ENCODE results near the gene NPRL2.

Gene NPRL2

GRCh38 chr3:50340147-50340447, 10.5 kb downstream of the NPRL2 start:
- in situ Hi-C loops (cut with HindIII; ENCODE audit: low pct_unique_long_range_greater_than_20kb, low sequenced_read_pairs) = no loop called here
- TF ChIP-seq JUND (IDR thresholded peaks at IDR 0.05; ENCODE audit: low read depth) = no peak

DNA sequence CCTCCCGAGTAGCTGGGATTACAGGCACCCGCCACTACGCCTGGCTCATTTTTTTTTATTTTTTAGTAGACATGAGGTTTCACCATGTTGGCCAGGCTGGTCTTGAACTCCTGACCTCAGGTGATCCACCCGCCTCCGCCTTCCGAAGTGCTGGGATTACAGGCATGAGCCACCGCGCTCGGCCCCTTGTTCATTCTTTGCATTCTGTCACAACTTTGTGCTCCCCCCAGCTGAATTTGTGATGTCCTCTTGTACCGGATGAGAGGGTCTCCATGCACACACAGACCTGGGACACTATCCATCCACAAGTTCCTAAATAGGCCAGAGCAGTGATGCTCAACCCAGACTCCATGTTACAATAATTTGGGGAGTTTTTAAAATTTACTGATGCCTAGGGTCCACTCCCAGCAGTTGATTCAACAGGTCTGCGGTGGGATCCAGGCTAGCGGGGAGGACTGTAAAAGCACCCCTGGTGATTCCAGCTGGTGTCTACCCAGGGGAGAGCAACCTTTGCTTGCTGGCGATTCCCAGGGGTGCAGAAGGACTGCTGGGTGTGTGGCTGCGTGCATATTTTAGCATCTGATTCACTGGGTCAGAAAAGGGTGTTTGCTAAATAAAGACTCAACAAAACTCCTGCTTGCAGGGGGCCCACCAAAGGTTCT, 11.0 kb downstream of the NPRL2 start:
- in situ Hi-C loops (cut with HindIII; ENCODE audit: low pct_unique_long_range_greater_than_20kb, low sequenced_read_pairs) = no loop called here
- DNase-seq (ENCODE audit: low read depth in 1 of 2, low spot score in 1 of 2) = no peak
- TF ChIP-seq JUND (IDR thresholded peaks at IDR 0.05; ENCODE audit: low read depth) = no peak

More at GRCh38 chr3:50340147-50340447, 10.5 kb downstream of the NPRL2 start:
- no peak for DNase-seq (ENCODE audit: low read depth in 1 of 2, low spot score in 1 of 2)

DNA sequence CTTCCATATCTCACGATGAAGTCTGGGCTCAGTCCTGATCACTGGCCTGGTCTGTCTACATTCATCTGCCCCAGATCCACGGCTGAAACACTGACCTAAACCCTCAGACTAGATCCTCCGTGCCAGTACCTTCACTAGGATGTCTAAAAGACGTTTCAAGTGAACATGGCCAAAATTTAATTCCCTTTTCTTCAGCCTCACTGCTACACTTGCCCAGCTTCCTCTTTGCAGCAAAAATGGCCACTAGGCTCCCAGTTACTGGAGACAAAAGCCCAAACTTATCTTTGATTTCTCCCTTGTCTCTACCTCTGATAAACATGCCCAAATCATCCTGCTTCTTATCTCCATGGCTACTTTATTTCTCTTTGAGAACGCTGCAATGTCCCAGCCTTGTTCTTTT, 11.6 kb downstream of the NPRL2 start:
- in situ Hi-C loops (cut with HindIII; ENCODE audit: low pct_unique_long_range_greater_than_20kb, low sequenced_read_pairs) = no loop called here
- no peak for TF ChIP-seq JUND (IDR thresholded peaks at IDR 0.05; ENCODE audit: low read depth)
- DNase-seq (ENCODE audit: low read depth in 1 of 2, low spot score in 1 of 2) = no peak

- TF ChIP-seq JUND (IDR thresholded peaks at IDR 0.05; ENCODE audit: low read depth) = no peak
- in situ Hi-C loops (cut with HindIII; ENCODE audit: low pct_unique_long_range_greater_than_20kb, low sequenced_read_pairs) = no loop called here
Measured at GRCh38 chr3:50337175-50337861, 13.3 kb downstream of the NPRL2 start.

GRCh38 chr3:50336452-50337174, 14.0 kb downstream of the NPRL2 start:
- peak in 1 of 2 experiments; percentile 58 for DNase-seq (ENCODE audit: low read depth in 1 of 2, low spot score in 1 of 2)
- in situ Hi-C loops (cut with HindIII; ENCODE audit: low pct_unique_long_range_greater_than_20kb, low sequenced_read_pairs) = no loop called here
- TF ChIP-seq JUND (IDR thresholded peaks at IDR 0.05; ENCODE audit: low read depth) = no peak

More at GRCh38 chr3:50337175-50337861, 13.3 kb downstream of the NPRL2 start:
- peak; percentile 97 to 98 for DNase-seq (ENCODE audit: low read depth in 1 of 2, low spot score in 1 of 2)

- DNase-seq (ENCODE audit: low read depth in 1 of 2, low spot score in 1 of 2) = no peak
- in situ Hi-C loops (cut with HindIII; ENCODE audit: low pct_unique_long_range_greater_than_20kb, low sequenced_read_pairs) = no loop called here
- no peak for TF ChIP-seq JUND (IDR thresholded peaks at IDR 0.05; ENCODE audit: low read depth)
Measured at GRCh38 chr3:50334339-50335075, 16.1 kb downstream of the NPRL2 start.

DNA sequence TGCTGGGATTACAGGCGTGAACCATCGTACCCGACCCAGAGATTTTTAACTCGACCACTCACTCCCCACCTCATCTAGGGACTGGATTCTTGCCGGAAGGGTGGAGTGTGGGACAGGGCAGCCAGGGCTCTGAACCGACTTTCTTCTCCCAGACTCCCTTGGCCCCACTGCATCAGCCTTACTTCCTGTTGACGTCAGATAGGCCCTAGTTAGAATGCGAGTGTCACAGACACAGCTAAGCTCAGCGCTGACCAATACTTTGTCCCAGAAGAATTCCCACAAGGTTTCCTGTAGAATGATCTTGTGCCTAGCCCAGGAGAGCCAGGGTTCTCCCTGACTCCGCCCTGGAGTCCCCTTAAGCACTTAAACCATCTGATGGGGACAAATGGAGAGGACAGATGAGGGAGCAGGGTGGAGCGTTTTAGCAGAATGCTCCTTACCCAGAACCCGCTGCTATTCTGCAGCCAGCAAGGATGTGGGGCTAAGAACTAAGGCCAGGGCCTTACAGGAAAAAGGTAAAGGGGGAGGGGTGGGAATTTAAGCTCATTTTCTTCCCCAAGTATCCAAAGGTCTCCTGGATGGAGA, 16.7 kb downstream of the NPRL2 start:
- no peak for DNase-seq (ENCODE audit: low read depth in 1 of 2, low spot score in 1 of 2)
- in situ Hi-C loops (cut with HindIII; ENCODE audit: low pct_unique_long_range_greater_than_20kb, low sequenced_read_pairs) = no loop called here
- TF ChIP-seq JUND (IDR thresholded peaks at IDR 0.05; ENCODE audit: low read depth) = no peak

DNA sequence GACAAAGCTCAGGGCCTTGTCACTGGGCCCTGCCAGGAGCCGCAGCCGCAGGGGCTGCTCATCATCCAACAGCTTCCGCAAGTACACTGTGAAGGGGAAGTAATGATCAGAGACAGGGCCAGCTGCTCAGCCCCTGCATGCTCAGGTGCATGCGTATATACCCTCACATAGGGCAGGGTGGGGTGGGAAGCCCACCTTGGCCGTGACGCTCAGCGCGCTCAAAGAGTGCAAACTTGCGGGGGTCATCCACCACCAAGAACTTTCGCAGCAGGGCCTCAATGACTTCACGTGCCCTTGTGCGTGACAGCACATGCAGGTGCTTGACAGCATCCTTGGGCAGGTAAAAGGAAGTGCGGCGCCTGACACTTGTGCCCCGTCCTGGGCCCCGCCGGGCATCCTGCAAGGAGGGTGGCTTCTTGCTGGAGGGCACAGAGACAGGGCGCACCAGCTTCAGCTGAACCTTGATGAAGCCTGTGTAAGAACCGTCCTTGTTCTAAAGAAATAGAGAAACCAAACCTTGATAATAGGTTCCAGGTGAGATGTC, 19.1 kb downstream of the NPRL2 start:
- no peak for TF ChIP-seq JUND (IDR thresholded peaks at IDR 0.05; ENCODE audit: low read depth)
- in situ Hi-C loops (cut with HindIII; ENCODE audit: low pct_unique_long_range_greater_than_20kb, low sequenced_read_pairs) = no loop called here
- no peak for DNase-seq (ENCODE audit: low read depth in 1 of 2, low spot score in 1 of 2)

- no peak for TF ChIP-seq JUND (IDR thresholded peaks at IDR 0.05; ENCODE audit: low read depth)
- in situ Hi-C loops (cut with HindIII; ENCODE audit: low pct_unique_long_range_greater_than_20kb, low sequenced_read_pairs) = no loop called here
- DNase-seq (ENCODE audit: low read depth in 1 of 2, low spot score in 1 of 2) = no peak
Measured at GRCh38 chr3:50330330-50330729, 20.2 kb downstream of the NPRL2 start.

- peak; percentile 95 to 96 for DNase-seq (ENCODE audit: low read depth in 1 of 2, low spot score in 1 of 2)
- TF ChIP-seq JUND (IDR thresholded peaks at IDR 0.05; ENCODE audit: low read depth) = no peak
- in situ Hi-C loops (cut with HindIII; ENCODE audit: low pct_unique_long_range_greater_than_20kb, low sequenced_read_pairs) = no loop called here
Measured at GRCh38 chr3:50327943-50328691, 22.5 kb downstream of the NPRL2 start, which contains the start of gene TUSC2. TUSC2 (minus strand) TSS chr3:50328223; CDS start chr3:50328099, 124 bp downstream.

GRCh38 chr3:50327129-50327528, 23.4 kb downstream of the NPRL2 start:
- DNase-seq (ENCODE audit: low read depth in 1 of 2, low spot score in 1 of 2) = no peak
- in situ Hi-C loops (cut with HindIII; ENCODE audit: low pct_unique_long_range_greater_than_20kb, low sequenced_read_pairs) = no loop called here
- TF ChIP-seq JUND (IDR thresholded peaks at IDR 0.05; ENCODE audit: low read depth) = no peak

Measured in T47D (cell line).